GM10248 (cell line): Measurements from ENCODE around the gene VSNL1.

ENCODE experiments used
- CTCF ChIA-PET: fragments of 300-600 bp; sonication (Branson Sonifier 250); formaldehyde crosslinking; extraction: SDS; loops from one replicate; lab custom pipeline; 2021; ENCODE audit warnings: antibody characterized with exemption; lab: Yijun Ruan, JAX
- POLR2A ChIA-PET: fragments of 350-650 bp; sonication (Branson Sonifier 250); formaldehyde crosslinking; extraction: SDS; loops from one replicate; lab custom pipeline; 2020; ENCODE audit warnings: antibody characterized with exemption; lab: Yijun Ruan, JAX
- DNase-seq: peaks from one replicate; pipeline ENCODE4 v3.0.0; 2012; ENCODE audit errors: extremely low spot score
- CTCF ChIP-seq: IDR thresholded peaks from 2 replicates; pipeline ENCODE4 v1.5.1; 2012; ENCODE audit warnings: mild to moderate bottlenecking, low read depth; ENCODE audit errors: extremely low read depth, missing control alignments, control extremely low read depth

Gene VSNL1

GRCh38 chr2:17588031-17588430 is 47.5 kb downstream of the VSNL1 start:
- no peak for TF ChIP-seq CTCF
- POLR2A ChIA-PET, result no interaction called here
- DNase-seq, result no peak
- CTCF ChIA-PET, result no interaction called here

GRCh38 chr2:17589406-17590035 is 49.0 kb downstream of the VSNL1 start:
- DNase-seq, result no peak
- no peak for TF ChIP-seq CTCF
- ChIA-PET CTCF (interaction anchor here (0.8 to 2.1 kb wide), 3 partner anchors 9 to 17 kb away, joined by 3 to 7 read pairs (median 3); no protein-coding TSS in a partner anchor), POLR2A (no interaction called here)

- TF ChIP-seq CTCF, result no peak
- POLR2A ChIA-PET, result no interaction called here
- no peak for DNase-seq
- CTCF ChIA-PET, result interaction anchor here (0.8 to 2.1 kb wide), 3 partner anchors 8 to 18 kb away, joined by 3 to 7 read pairs (median 3); no protein-coding TSS in a partner anchor
These were observed 49.9 kb downstream of the VSNL1 start for GRCh38 chr2:17590342-17590911.

- ChIA-PET CTCF (interaction anchor here (2.1 kb wide), 1 partner anchor 11 kb away, joined by 7 read pairs; no protein-coding TSS in a partner anchor), POLR2A (interaction anchor here (0.6 kb wide), 1 partner anchor 56 kb away, joined by 5 read pairs; no protein-coding TSS in a partner anchor)
- no peak for TF ChIP-seq CTCF
- DNase-seq, result no peak
These were observed 51.4 kb downstream of the VSNL1 start for GRCh38 chr2:17591846-17592245.

- ChIA-PET CTCF (interaction anchor here (1.3 kb wide), 1 partner anchor 15 kb away, joined by 4 read pairs; no protein-coding TSS in a partner anchor), POLR2A (interaction anchor here (0.6 kb wide), 1 partner anchor 55 kb away, joined by 5 read pairs; no protein-coding TSS in a partner anchor)
- TF ChIP-seq CTCF, result no peak
- DNase-seq, result no peak
These were observed 52.4 kb downstream of the VSNL1 start for GRCh38 chr2:17592731-17593409.

GRCh38 chr2:17593445-17593840 is 52.9 kb downstream of the VSNL1 start:
- ChIA-PET POLR2A (no interaction called here), CTCF (interaction anchor here (1.3 kb wide), 1 partner anchor 15 kb away, joined by 4 read pairs; no protein-coding TSS in a partner anchor)
- TF ChIP-seq CTCF, result no peak
- no peak for DNase-seq
